Lower leg skin (tissue), 3 donors: ENCODE results near the gene CCNK.

Experiments used
- CTCF ChIP-seq, 3 donors: fragments of 450-650 bp; IDR thresholded peaks; one replicate each; pipeline ENCODE4 v1.5.1; 2016; ENCODE audit warnings: antibody characterized with exemption in 3 of 3, mild to moderate bottlenecking in 3 of 3, moderate library complexity in 2 of 3
- POLR2A ChIP-seq, 2 donors: fragments of 450-650 bp; IDR thresholded peaks; one replicate each; pipeline ENCODE4 v1.6.1; 2016 to 2017; ENCODE audit warnings: antibody characterized with exemption in 2 of 2, mild to moderate bottlenecking in 1 of 2, moderate library complexity in 1 of 2

DNA sequence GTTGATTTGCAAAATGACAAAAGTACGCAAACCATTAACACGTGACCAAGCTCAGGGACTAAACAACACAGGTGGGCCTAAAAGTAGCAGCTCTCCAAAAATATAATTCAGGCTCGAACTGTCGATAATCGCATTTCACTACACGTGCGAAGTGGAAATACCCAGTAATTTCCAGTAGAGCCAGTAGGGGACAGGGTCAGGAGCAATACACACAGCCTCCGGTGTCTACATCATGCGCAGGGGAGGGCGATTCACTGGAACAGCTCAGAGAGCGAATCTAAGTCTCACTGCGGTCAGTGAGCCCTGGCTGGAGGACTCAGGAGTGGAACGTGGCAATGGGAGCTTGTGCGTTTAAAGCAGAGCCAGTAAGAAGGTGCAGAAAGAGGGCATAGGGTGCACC is 40.9 kb upstream of the CCNK start:
- TF ChIP-seq CTCF (IDR thresholded peaks at IDR 0.05) (no peak), POLR2A (IDR thresholded peaks at IDR 0.05) (no peak)
